Thyroid gland (tissue), 4 donors: Measurements from ENCODE around the gene XRRA1. TPM values are rescaled to one million over a fixed set of nuclear protein-coding genes. Genes with fewer than 3 reads are reported as not detected.

Experiments used
- DNase-seq, 2 donors: peaks; one replicate each; pipeline ENCODE4 v3.0.0-alpha.2; 2019
- H3K27ac ChIP-seq, 3 donors: fragments of 200-600 bp; sonication (generic); 1 replicate in 2 of 3; 2 replicates in 1 of 3; pipeline ENCODE4 v1.5.1; 2016 to 2019; ENCODE audit warnings: mild to moderate bottlenecking in 1 of 3, moderate library complexity in 1 of 3
- H3K27me3 ChIP-seq: fragments of 200-600 bp; sonication (generic); one replicate; pipeline ENCODE4 v1.5.1; 2019
- H3K36me3 ChIP-seq, 2 donors: fragments of 200-600 bp; sonication (generic); one replicate each; pipeline ENCODE4 v1.5.1; 2016 to 2019
- H3K4me1 ChIP-seq, 2 donors: fragments of 200-600 bp; sonication (generic); one replicate each; pipeline ENCODE4 v1.5.1; 2017 to 2019
- H3K4me3 ChIP-seq, 3 donors: fragments of 200-600 bp; sonication (generic); replicated peaks in 1 of 3; 1 replicate in 2 of 3; 2 replicates in 1 of 3; pipeline ENCODE4 v1.5.1; 2016; ENCODE audit warnings: mild to moderate bottlenecking in 1 of 3
- H3K9me3 ChIP-seq: fragments of 200-600 bp; sonication (generic); one replicate; pipeline ENCODE4 v1.5.1; 2017
- POLR2A ChIP-seq, 2 donors: fragments of 450-650 bp; IDR thresholded peaks; one replicate each; pipeline ENCODE4 v1.6.1; 2017; ENCODE audit warnings: antibody characterized with exemption in 2 of 2, mild to moderate bottlenecking in 2 of 2, moderate library complexity in 1 of 2
- WGBS, 2 donors: methylation state at CpG; one replicate each; pipeline ENCODE4 v1.1.5; 2017; 5-methylcytosine and 5-hydroxymethylcytosine counted together
- intact Hi-C: fragments of 100-400 bp; cut with DNase I; formaldehyde crosslinking; loops from one replicate; pipeline ENCODE4 v1.15.1; 2023
- total RNA-seq, 4 donors: library from RNA; depleted of rRNA; stranded (reverse); fragments of >200 nt; gene quantifications; one replicate each; pipeline ENCODE4 v1.2.3, GENCODE V29; 2016
- TF ChIP-seq, protein P1 (sequence below), 6 experiments: fragments of 200-600 bp in 3 of 6; fragments of 450-650 bp in 3 of 6; sonication (generic) in 3 of 6; IDR thresholded peaks; one replicate each; pipeline ENCODE4 v1.5.1; 2016 to 2019; ENCODE audit warnings: antibody characterized with exemption in 6 of 6, mild to moderate bottlenecking in 2 of 6, inconsistent platforms in 1 of 6, moderate library complexity in 1 of 6

XRRA1 gene
- total RNA-seq, 4 donors from 2014 or later = 26.8 to 80.6 (median 39.1) TPM

DNA sequence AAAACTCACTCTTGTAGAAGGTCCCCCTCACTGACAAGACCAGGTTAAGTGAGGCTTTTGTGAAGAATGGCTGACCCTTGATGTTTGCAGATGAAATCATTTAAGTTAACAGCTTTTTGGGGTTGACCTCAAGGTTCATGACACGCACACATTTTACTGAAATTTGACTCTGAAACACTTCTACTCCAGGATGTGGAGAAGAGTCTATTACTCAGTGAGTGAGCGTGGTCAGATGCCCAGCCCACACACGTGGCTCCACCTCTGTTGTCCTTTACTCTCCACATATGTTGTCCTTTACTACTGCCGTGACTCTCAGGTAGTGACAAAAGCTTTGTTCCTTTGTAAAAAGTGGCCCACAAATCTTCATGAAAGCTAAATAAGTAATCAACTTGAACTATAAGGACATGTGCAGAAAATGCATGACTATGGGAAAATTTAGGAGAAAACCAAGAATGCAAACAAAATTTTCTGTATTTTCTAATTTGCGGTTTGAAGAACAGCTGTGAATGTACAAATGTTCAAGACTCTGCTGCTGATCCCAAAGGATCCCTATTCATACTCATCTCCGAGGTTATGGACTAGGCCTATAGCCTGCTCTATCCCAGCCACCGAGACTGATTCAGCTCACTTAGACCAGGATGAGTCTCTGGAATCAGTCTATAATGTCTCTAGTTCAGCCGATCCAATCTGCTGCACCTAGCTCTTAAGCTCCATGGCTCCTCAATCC is 22.4 kb downstream of the XRRA1 start:
- TF ChIP-seq, protein P1, sequence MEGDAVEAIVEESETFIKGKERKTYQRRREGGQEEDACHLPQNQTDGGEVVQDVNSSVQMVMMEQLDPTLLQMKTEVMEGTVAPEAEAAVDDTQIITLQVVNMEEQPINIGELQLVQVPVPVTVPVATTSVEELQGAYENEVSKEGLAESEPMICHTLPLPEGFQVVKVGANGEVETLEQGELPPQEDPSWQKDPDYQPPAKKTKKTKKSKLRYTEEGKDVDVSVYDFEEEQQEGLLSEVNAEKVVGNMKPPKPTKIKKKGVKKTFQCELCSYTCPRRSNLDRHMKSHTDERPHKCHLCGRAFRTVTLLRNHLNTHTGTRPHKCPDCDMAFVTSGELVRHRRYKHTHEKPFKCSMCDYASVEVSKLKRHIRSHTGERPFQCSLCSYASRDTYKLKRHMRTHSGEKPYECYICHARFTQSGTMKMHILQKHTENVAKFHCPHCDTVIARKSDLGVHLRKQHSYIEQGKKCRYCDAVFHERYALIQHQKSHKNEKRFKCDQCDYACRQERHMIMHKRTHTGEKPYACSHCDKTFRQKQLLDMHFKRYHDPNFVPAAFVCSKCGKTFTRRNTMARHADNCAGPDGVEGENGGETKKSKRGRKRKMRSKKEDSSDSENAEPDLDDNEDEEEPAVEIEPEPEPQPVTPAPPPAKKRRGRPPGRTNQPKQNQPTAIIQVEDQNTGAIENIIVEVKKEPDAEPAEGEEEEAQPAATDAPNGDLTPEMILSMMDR (IDR thresholded peaks at IDR 0.05) = no peak
- no peak for TF ChIP-seq POLR2A (IDR thresholded peaks at IDR 0.05)
- Histone ChIP-seq H3K27ac (no peak overlapping the region), H3K36me3 (no peaks in the 10 kb centered on the region), H3K4me1 (no peaks in the 10 kb centered on the region), H3K4me3 (no peak overlapping the region), H3K27me3 (no peaks in the 10 kb centered on the region), H3K9me3 (no peaks in the 10 kb centered on the region)
- WGBS, 2 donors = 85 to 86% methylated on average over 8 of the region's 8 CpGs
- intact Hi-C loops = loop anchor here (5.0 kb wide), 1 partner anchor 321 kb away; no protein-coding TSS in a partner anchor
- DNase-seq = no peak

- intact Hi-C loops = loop anchor here (5.0 kb wide), 1 partner anchor 322 kb away; no protein-coding TSS in a partner anchor
- H3K36me3 ChIP-seq = no peaks in the 10 kb centered on the region
These were observed 23.6 kb downstream of the XRRA1 start for GRCh38 chr11:74925281-74925680.

GRCh38 chr11:74923125-74923524 is 25.8 kb downstream of the XRRA1 start:
- no peak for TF ChIP-seq POLR2A (IDR thresholded peaks at IDR 0.05)
- TF ChIP-seq, protein P1 (IDR thresholded peaks at IDR 0.05) = no peak
- H3K27me3 ChIP-seq = no peaks in the 10 kb centered on the region
- H3K9me3 ChIP-seq = no peaks in the 10 kb centered on the region
- H3K27ac ChIP-seq = no peak overlapping the region
- H3K4me1 ChIP-seq = no peaks in the 10 kb centered on the region
- no peak for DNase-seq
- peaks cover 7 to 14% of the 10 kb centered on the region in 2 donors for H3K36me3 ChIP-seq
- H3K4me3 ChIP-seq = no peak overlapping the region
- intact Hi-C loops = no loop called here

More at GRCh38 chr11:74925281-74925680, 23.6 kb downstream of the XRRA1 start:
- Histone ChIP-seq H3K4me1 (no peaks in the 10 kb centered on the region), H3K27me3 (no peaks in the 10 kb centered on the region), H3K4me3 (no peak overlapping the region), H3K9me3 (no peaks in the 10 kb centered on the region), H3K27ac (no peak overlapping the region)
- WGBS, 2 donors = 96 to 98% methylated on average over 4 of the region's 4 CpGs
- no peak for DNase-seq
- TF ChIP-seq, protein P1 (IDR thresholded peaks at IDR 0.05) = no peak
- TF ChIP-seq POLR2A (IDR thresholded peaks at IDR 0.05) = no peak

- no peak for DNase-seq
- intact Hi-C loops = no loop called here
- H3K4me1 ChIP-seq = no peaks in the 10 kb centered on the region
- no peaks in the 10 kb centered on the region for H3K27me3 ChIP-seq
- TF ChIP-seq, protein P1 (IDR thresholded peaks at IDR 0.05) = no peak
- no peak for TF ChIP-seq POLR2A (IDR thresholded peaks at IDR 0.05)
- H3K36me3 ChIP-seq = peaks cover 3% of the 10 kb centered on the region in 2 donors
- H3K4me3 ChIP-seq = no peak overlapping the region
- no peak overlapping the region for H3K27ac ChIP-seq
- 73 to 83% methylated on average over 4 of the region's 4 CpGs for WGBS, 2 donors
- no peaks in the 10 kb centered on the region for H3K9me3 ChIP-seq
These were observed 39.1 kb downstream of the XRRA1 start for GRCh38 chr11:74909812-74910211.

GRCh38 chr11:74909385-74909784 is 39.5 kb downstream of the XRRA1 start:
- no peaks in the 10 kb centered on the region for H3K4me1 ChIP-seq
- H3K27me3 ChIP-seq = no peaks in the 10 kb centered on the region
- peaks cover 3% of the 10 kb centered on the region in 2 donors for H3K36me3 ChIP-seq
- no peak for DNase-seq
- no peak overlapping the region for H3K27ac ChIP-seq
- intact Hi-C loops = no loop called here
- H3K9me3 ChIP-seq = no peaks in the 10 kb centered on the region
- 85% methylated on average over 4 of the region's 4 CpGs for WGBS, 2 donors
- TF ChIP-seq POLR2A (IDR thresholded peaks at IDR 0.05) = no peak
- TF ChIP-seq, protein P1 (IDR thresholded peaks at IDR 0.05) = no peak
- H3K4me3 ChIP-seq = no peak overlapping the region
